Putamen (tissue), 1 donor: ENCODE results near the gene MEN1.

ENCODE experiments used
- DNase-seq: peaks from one replicate; pipeline ENCODE4 v3.0.0-alpha.2; 2016; ENCODE audit warnings: low spot score

The MEN1 gene

GRCh38 chr11:64762674-64763525, 47.5 kb downstream of the MEN1 start:
- no peak for DNase-seq

- DNase-seq, result no peak
These were observed 48.1 kb downstream of the MEN1 start for GRCh38 chr11:64762277-64762673.

- DNase-seq, result no peak
These were observed 49.5 kb downstream of the MEN1 start for GRCh38 chr11:64760759-64761420.

- DNase-seq, result no peak
These were observed 50.3 kb downstream of the MEN1 start, which contains the start of gene PYGM for GRCh38 chr11:64759722-64760719. PYGM (minus strand) TSS chr11:64759974; CDS start chr11:64759898, 76 bp downstream.

GRCh38 chr11:64759131-64759721, 51.1 kb downstream of the MEN1 start:
- DNase-seq, result no peak

- DNase-seq, result no peak
These were observed 51.8 kb downstream of the MEN1 start for GRCh38 chr11:64758330-64759079.

- DNase-seq, result no peak
These were observed 52.6 kb downstream of the MEN1 start for GRCh38 chr11:64757549-64758329.

- no peak for DNase-seq
These were observed 54.5 kb downstream of the MEN1 start for GRCh38 chr11:64755681-64756361.

GRCh38 chr11:64754919-64755662, 55.3 kb downstream of the MEN1 start:
- no peak for DNase-seq

GRCh38 chr11:64754124-64754918, 56.0 kb downstream of the MEN1 start:
- no peak for DNase-seq
